ENCODE measurements around the gene PLEKHM2. TPM values are rescaled to one million over a fixed set of nuclear protein-coding genes. Genes with fewer than 3 reads are reported as not detected.

Gene PLEKHM2
- total and polyA plus RNA-seq, 2 of the 4 experiments (the other 2 are of a cell fraction): 24.7 to 48.0 TPM

- dilution Hi-C loops (cut with HindIII; ENCODE audit: low sequenced_read_pairs, unreplicated experiment): no loop called here
- Histone ChIP-seq H3K9me1 (ENCODE audit: insufficient read depth, low read length) (peaks cover 5% of the 10 kb centered on the region), H2BK5ac (ENCODE audit: low read depth, low read length, poor library complexity, severe bottlenecking) (no peak overlapping the region), H3K27me3 (ENCODE audit: control insufficient read depth, insufficient read depth, low read length) (no peaks in the 10 kb centered on the region), H2AK5ac (ENCODE audit: low read depth, low read length) (no peak overlapping the region), H2BK15ac (ENCODE audit: low read depth, low read length) (no peak overlapping the region), H3K56ac (ENCODE audit: extremely low read depth, insufficient read depth, low read length) (no peak overlapping the region), H4K5ac (ENCODE audit: low read depth, low read length) (no peak overlapping the region), H2BK120ac (ENCODE audit: low read depth, low read length) (no peak overlapping the region), H4K91ac (ENCODE audit: insufficient read depth, low read depth, low read length) (no peak overlapping the region), H3K4ac (ENCODE audit: low read depth, low read length) (no peak overlapping the region), H3K9ac (ENCODE audit: low read depth, low read length) (no peak overlapping the region), H3K36me3 (ENCODE audit: control insufficient read depth, insufficient read depth, low read length) (no peaks in the 10 kb centered on the region), H4K8ac (ENCODE audit: low read depth in 2 of 2, low read length in 2 of 2) (no peak overlapping the region), H3K4me3 (ENCODE audit: insufficient read depth, low read depth, low read length) (no peak overlapping the region), H2BK20ac (ENCODE audit: low read depth, low read length) (no peak overlapping the region), H3K4me1 (ENCODE audit: control insufficient read depth, insufficient read depth, low read length) (peaks cover 9% of the 10 kb centered on the region), H3K27ac (ENCODE audit: insufficient read depth, low read length) (no peak overlapping the region), H3K4me2 (ENCODE audit: low read depth, low read length) (no peak overlapping the region), H4K20me1 (ENCODE audit: insufficient read depth, low read length) (no peaks in the 10 kb centered on the region), H3K14ac (replicated peaks; ENCODE audit: low read depth, low read length) (no peak overlapping the region), H3K79me1 (ENCODE audit: low read depth in 1 of 2, low read length in 2 of 2) (no peaks in the 10 kb centered on the region), H3K9me3 (ENCODE audit: control insufficient read depth, insufficient read depth, low read length) (no peaks in the 10 kb centered on the region), H2AK9ac (replicated peaks; ENCODE audit: low read depth, low read length, poor library complexity) (peak overlapping the region; percentile 37), H2AFZ (replicated peaks; ENCODE audit: low read length, poor library complexity) (no peak overlapping the region), H3K23ac (ENCODE audit: low read depth, low read length) (no peak overlapping the region), H3K18ac (ENCODE audit: low read depth, low read length) (no peak overlapping the region)
- POLR2A ChIA-PET (ENCODE audit: unreplicated experiment): no interaction called here
- intact Hi-C loops (cut with micrococcal nuclease): no loop called here
- DNase-seq (no peak), ATAC-seq (ENCODE audit: low read depth) (no peak)
- TF ChIP-seq, protein P1, sequence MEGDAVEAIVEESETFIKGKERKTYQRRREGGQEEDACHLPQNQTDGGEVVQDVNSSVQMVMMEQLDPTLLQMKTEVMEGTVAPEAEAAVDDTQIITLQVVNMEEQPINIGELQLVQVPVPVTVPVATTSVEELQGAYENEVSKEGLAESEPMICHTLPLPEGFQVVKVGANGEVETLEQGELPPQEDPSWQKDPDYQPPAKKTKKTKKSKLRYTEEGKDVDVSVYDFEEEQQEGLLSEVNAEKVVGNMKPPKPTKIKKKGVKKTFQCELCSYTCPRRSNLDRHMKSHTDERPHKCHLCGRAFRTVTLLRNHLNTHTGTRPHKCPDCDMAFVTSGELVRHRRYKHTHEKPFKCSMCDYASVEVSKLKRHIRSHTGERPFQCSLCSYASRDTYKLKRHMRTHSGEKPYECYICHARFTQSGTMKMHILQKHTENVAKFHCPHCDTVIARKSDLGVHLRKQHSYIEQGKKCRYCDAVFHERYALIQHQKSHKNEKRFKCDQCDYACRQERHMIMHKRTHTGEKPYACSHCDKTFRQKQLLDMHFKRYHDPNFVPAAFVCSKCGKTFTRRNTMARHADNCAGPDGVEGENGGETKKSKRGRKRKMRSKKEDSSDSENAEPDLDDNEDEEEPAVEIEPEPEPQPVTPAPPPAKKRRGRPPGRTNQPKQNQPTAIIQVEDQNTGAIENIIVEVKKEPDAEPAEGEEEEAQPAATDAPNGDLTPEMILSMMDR (conservative IDR thresholded peaks at IDR 0.05; ENCODE audit: low read depth, low read length): no peak
- TF ChIP-seq MAFK (IDR thresholded peaks at IDR 0.05; ENCODE audit: low read depth, low read length) (no peak), NFE2L2 (IDR thresholded peaks at IDR 0.05; ENCODE audit: low read depth, low read length) (no peak), SMC3 (IDR thresholded peaks at IDR 0.05; ENCODE audit: low read depth, low read length) (no peak), ELK1 (IDR thresholded peaks at IDR 0.05; ENCODE audit: borderline replicate concordance, low read depth, low read length) (no peak), POLR2A (IDR thresholded peaks at IDR 0.05; ENCODE audit: low read depth, low read length) (no peak), MXI1 (IDR thresholded peaks at IDR 0.05; ENCODE audit: borderline replicate concordance, low read depth, low read length) (no peak), RFX5 (IDR thresholded peaks at IDR 0.05; ENCODE audit: low read depth, low read length) (no peak), CHD1 (IDR thresholded peaks at IDR 0.05; ENCODE audit: low read depth, low read length) (no peak), MAZ (IDR thresholded peaks at IDR 0.05; ENCODE audit: borderline replicate concordance, low read depth, low read length) (no peak), RAD21 (IDR thresholded peaks at IDR 0.05; ENCODE audit: low read length) (no peak)
- TF ChIP-seq, protein P2, sequence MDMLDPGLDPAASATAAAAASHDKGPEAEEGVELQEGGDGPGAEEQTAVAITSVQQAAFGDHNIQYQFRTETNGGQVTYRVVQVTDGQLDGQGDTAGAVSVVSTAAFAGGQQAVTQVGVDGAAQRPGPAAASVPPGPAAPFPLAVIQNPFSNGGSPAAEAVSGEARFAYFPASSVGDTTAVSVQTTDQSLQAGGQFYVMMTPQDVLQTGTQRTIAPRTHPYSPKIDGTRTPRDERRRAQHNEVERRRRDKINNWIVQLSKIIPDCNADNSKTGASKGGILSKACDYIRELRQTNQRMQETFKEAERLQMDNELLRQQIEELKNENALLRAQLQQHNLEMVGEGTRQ (IDR thresholded peaks at IDR 0.05; ENCODE audit: low read depth, low read length): no peak
- CTCF ChIA-PET: interaction anchor here (0.7 kb wide), 1 partner anchor 36 kb away, joined by 4 read pairs; no protein-coding TSS in a partner anchor
- in situ Hi-C loops (cut with MboI; ENCODE audit: low sequenced_read_pairs): no loop called here
- BruUV-seq (replicated peaks): no TSS peak
- WGBS, 2 experiments (ENCODE audit: extremely low coverage in 2 of 2, insufficient read length in 1 of 2): 100% methylated on average over 1 of the region's 10 CpGs; no CpG with 5 or more reads in 1 of the 2 experiments
Measured at GRCh38 chr1:15751717-15752116, 67.6 kb downstream of the PLEKHM2 start.

All from IMR-90 (cell line).